GM23338 (cell line): ENCODE data around the gene FFAR3.
"Not testable (repeated sequence)": the region's sequence is repeated elsewhere in the genome, so short reads cannot be mapped to it uniquely, and the experiment has no call there.

Experiments
- CREB1 ChIP-seq: fragments of 250-450 bp; sonication (Bioruptor Pico); IDR thresholded peaks from 2 replicates; pipeline ENCODE4 v1.5.0; 2020; ENCODE audit warnings: low read depth, mild to moderate bottlenecking, moderate library complexity
- CTCF ChIP-seq, 2 experiments: fragments of 200-600 bp in 1 of 2; sonication (generic) in 1 of 2; conservative IDR thresholded peaks; 2 replicates each; pipeline versions ENCODE4 v1.5.1 to v1.6.1; 2016 to 2017; ENCODE audit warnings: antibody characterized with exemption in 2 of 2, low read depth in 2 of 2, mild to moderate bottlenecking in 2 of 2, moderate library complexity in 1 of 2
- ETS1 ChIP-seq: IDR thresholded peaks from 2 replicates; pipeline ENCODE4 v1.6.1; 2016; ENCODE audit warnings: antibody characterized with exemption
- EZH2 ChIP-seq: fragments of 200-600 bp; sonication (generic); IDR thresholded peaks from one replicate; pipeline ENCODE4 v1.8.0; 2017; ENCODE audit warnings: antibody characterized with exemption, mild to moderate bottlenecking, low read depth; ENCODE audit not compliant: unreplicated experiment
- EZH2phosphoT487 ChIP-seq: fragments of 200-600 bp; sonication (generic); IDR thresholded peaks from one replicate; pipeline ENCODE4 v1.8.1; 2018; ENCODE audit warnings: antibody characterized with exemption; ENCODE audit not compliant: unreplicated experiment
- JUNB ChIP-seq: IDR thresholded peaks from one replicate; pipeline ENCODE4 v1.6.1; 2016; ENCODE audit warnings: antibody characterized with exemption; ENCODE audit not compliant: unreplicated experiment
- NANOG ChIP-seq: IDR thresholded peaks from 2 replicates; pipeline ENCODE4 v1.6.1; 2016; ENCODE audit warnings: antibody characterized with exemption, borderline replicate concordance
- POLR2AphosphoS5 ChIP-seq: IDR thresholded peaks from 2 replicates; pipeline ENCODE4 v1.6.1; 2016; ENCODE audit warnings: antibody characterized with exemption, low read depth
- REST ChIP-seq: IDR thresholded peaks from one replicate; pipeline ENCODE4 v1.6.1; 2018; ENCODE audit warnings: antibody characterized with exemption; ENCODE audit not compliant: unreplicated experiment
- STAT1 ChIP-seq: IDR thresholded peaks from one replicate; pipeline ENCODE4 v1.6.1; 2016; ENCODE audit warnings: antibody characterized with exemption; ENCODE audit not compliant: unreplicated experiment
- ZNF114 ChIP-seq: fragments of 250-450 bp; sonication (Bioruptor Pico); IDR thresholded peaks from 2 replicates; pipeline ENCODE4 v1.5.0; 2020; ENCODE audit warnings: mild to moderate bottlenecking, moderate library complexity
- ZNF331 ChIP-seq: fragments of 250-450 bp; sonication (Bioruptor Pico); IDR thresholded peaks from 2 replicates; pipeline ENCODE4 v1.5.0; 2020; ENCODE audit warnings: low read depth, mild to moderate bottlenecking, moderate library complexity
- ZNF462 ChIP-seq: fragments of 250-450 bp; sonication (Bioruptor Pico); IDR thresholded peaks from 2 replicates; pipeline ENCODE4 v1.5.0; 2020; ENCODE audit warnings: mild to moderate bottlenecking, moderate library complexity

- TF ChIP-seq CTCF (conservative IDR thresholded peaks at IDR 0.05; ENCODE audit: low read depth in 2 of 2); REST; EZH2; POLR2AphosphoS5; ETS1; CREB1 (CRISPR knock-in tag); NANOG; ZNF114 (CRISPR knock-in tag); JUNB; EZH2phosphoT487; STAT1; ZNF331 (CRISPR knock-in tag); ZNF462 (CRISPR knock-in tag): not testable (repeated sequence)
These were observed 1.8 kb downstream of the FFAR3 start for GRCh38 chr19:35360081-35360480.
